SK-N-SH treated with all-trans-retinoic acid at 6 μM for 48 hours (cell line): Measurements from ENCODE around the gene NRN1L.

Experiments used
- ATAC-seq: fragments of 200-7000 bp; cut with Tn5 transposase; 3 replicates; pipeline ENCODE4 v1.9.1; 2020; ENCODE audit warnings: mild to moderate bottlenecking, moderate library complexity
- ARNTL ChIP-seq: fragments of 450-650 bp; formaldehyde crosslinking; IDR thresholded peaks from 2 replicates; pipeline ENCODE4 v1.5.0; 2020; ENCODE audit warnings: low read depth, mild to moderate bottlenecking, moderate library complexity, borderline replicate concordance
- CREB5 ChIP-seq: fragments of 250-450 bp; sonication (Bioruptor Pico); IDR thresholded peaks from 2 replicates; pipeline ENCODE4 v1.5.1; 2020; ENCODE audit warnings: low read depth, mild to moderate bottlenecking, moderate library complexity
- CSDC2 ChIP-seq: fragments of 250-450 bp; sonication (Bioruptor Pico); IDR thresholded peaks from 2 replicates; pipeline ENCODE4 v1.5.0; 2020; ENCODE audit warnings: mild to moderate bottlenecking, moderate library complexity
- ESRRG ChIP-seq: fragments of 250-450 bp; sonication (Bioruptor Pico); IDR thresholded peaks from 2 replicates; pipeline ENCODE4 v1.6.1; 2021; ENCODE audit warnings: mild to moderate bottlenecking
- GLIS3 ChIP-seq: fragments of 250-450 bp; sonication (Bioruptor Pico); IDR thresholded peaks from 2 replicates; pipeline ENCODE4 v1.5.0; 2020; ENCODE audit warnings: mild to moderate bottlenecking, moderate library complexity
- ISL1 ChIP-seq: fragments of 250-450 bp; sonication (Bioruptor Pico); IDR thresholded peaks from 2 replicates; pipeline ENCODE4 v2.1.2; 2022; ENCODE audit warnings: mild to moderate bottlenecking, moderate library complexity
- OSR1 ChIP-seq: fragments of 250-450 bp; sonication (Bioruptor Pico); IDR thresholded peaks from 2 replicates; pipeline ENCODE4 v1.8.0; 2022; ENCODE audit warnings: moderate library complexity, mild to moderate bottlenecking, inconsistent platforms
- PPARA ChIP-seq: fragments of 250-450 bp; sonication (Bioruptor Pico); IDR thresholded peaks from 2 replicates; pipeline ENCODE4 v1.5.0; 2020; ENCODE audit warnings: mild to moderate bottlenecking, borderline replicate concordance
- RARB ChIP-seq: fragments of 250-450 bp; sonication (Bioruptor Pico); IDR thresholded peaks from 2 replicates; pipeline ENCODE4 v1.8.0; 2021; ENCODE audit warnings: mild to moderate bottlenecking, moderate library complexity
- TCF4 ChIP-seq: fragments of 250-450 bp; sonication (Bioruptor Pico); IDR thresholded peaks from 2 replicates; pipeline ENCODE4 v1.8.0; 2021; ENCODE audit warnings: mild to moderate bottlenecking, moderate library complexity, borderline replicate concordance
- TOX ChIP-seq: fragments of 250-450 bp; sonication (Bioruptor Pico); IDR thresholded peaks from 2 replicates; pipeline ENCODE4 v1.8.0; 2021; ENCODE audit warnings: mild to moderate bottlenecking, moderate library complexity, borderline replicate concordance
- TSHZ2 ChIP-seq: fragments of 250-450 bp; sonication (Bioruptor Pico); IDR thresholded peaks from 2 replicates; pipeline ENCODE4 v1.5.0; 2020; ENCODE audit warnings: mild to moderate bottlenecking, moderate library complexity
- ZC3H10 ChIP-seq: fragments of 250-450 bp; sonication (Bioruptor Pico); IDR thresholded peaks from 2 replicates; pipeline ENCODE4 v1.5.1; 2021; ENCODE audit warnings: mild to moderate bottlenecking, moderate library complexity
- ZFP3 ChIP-seq: fragments of 250-450 bp; sonication (Bioruptor Pico); IDR thresholded peaks from 2 replicates; pipeline ENCODE4 v1.5.0; 2020; ENCODE audit warnings: mild to moderate bottlenecking, moderate library complexity
- ZFP30 ChIP-seq: fragments of 450-650 bp; formaldehyde crosslinking; IDR thresholded peaks from 2 replicates; pipeline ENCODE4 v1.5.0; 2022; ENCODE audit warnings: mild to moderate bottlenecking, moderate library complexity
- ZNF565 ChIP-seq: fragments of 450-650 bp; formaldehyde crosslinking; conservative IDR thresholded peaks from 2 replicates; pipeline ENCODE4 v1.5.0; 2020; ENCODE audit warnings: low read depth, mild to moderate bottlenecking, moderate library complexity
- ZNF70 ChIP-seq: fragments of 450-650 bp; formaldehyde crosslinking; IDR thresholded peaks from 2 replicates; pipeline ENCODE4 v1.5.0; 2020; ENCODE audit warnings: mild to moderate bottlenecking, moderate library complexity
- ZNF8 ChIP-seq: fragments of 450-650 bp; formaldehyde crosslinking; IDR thresholded peaks from 2 replicates; pipeline ENCODE4 v1.5.0; 2020; ENCODE audit warnings: mild to moderate bottlenecking, moderate library complexity
- TF ChIP-seq, protein P1 (sequence below): fragments of 250-450 bp; sonication (Bioruptor Pico); IDR thresholded peaks from 2 replicates; pipeline ENCODE4 v1.8.0; 2020; ENCODE audit warnings: mild to moderate bottlenecking, moderate library complexity, borderline replicate concordance
- TF ChIP-seq, protein P2 (sequence below): fragments of 250-450 bp; sonication (Bioruptor Pico); IDR thresholded peaks from 2 replicates; pipeline ENCODE4 v1.8.0; 2021; ENCODE audit warnings: low read depth, mild to moderate bottlenecking, moderate library complexity, borderline replicate concordance

NRN1L gene

DNA sequence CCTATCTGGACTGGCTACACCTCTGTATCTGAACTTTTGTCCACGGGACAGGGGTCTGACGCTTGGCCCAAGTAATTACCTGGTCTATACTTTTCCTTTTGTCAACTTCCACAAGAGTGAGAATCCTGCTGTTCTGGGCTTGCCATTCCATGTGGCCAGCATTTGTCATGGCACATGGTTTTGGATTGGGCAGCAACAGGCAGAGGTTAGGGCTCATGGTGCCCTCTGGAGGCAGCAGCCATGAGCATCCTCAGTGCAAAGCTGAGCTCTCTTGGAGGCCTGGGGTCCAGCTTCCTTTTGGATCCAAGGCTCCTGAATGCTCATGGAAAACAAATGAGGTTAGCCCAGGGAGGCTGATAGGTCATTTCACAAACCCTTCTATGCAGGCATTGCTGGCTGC is 19.4 kb upstream of the NRN1L start:
- TF ChIP-seq ESRRG (CRISPR knock-in tag) = no peak
- no peak for TF ChIP-seq CREB5
- TF ChIP-seq GLIS3 (CRISPR knock-in tag) = no peak
- no peak for TF ChIP-seq CSDC2
- no peak for TF ChIP-seq TOX (CRISPR knock-in tag)
- TF ChIP-seq ARNTL (CRISPR knock-in tag) = no peak
- TF ChIP-seq ZFP3 (CRISPR knock-in tag) = no peak
- TF ChIP-seq ZC3H10 (CRISPR knock-in tag) = no peak
- TF ChIP-seq ZNF565 (CRISPR knock-in tag) = no peak
- no peak for TF ChIP-seq PPARA (CRISPR knock-in tag)
- TF ChIP-seq ZNF70 = no peak
- TF ChIP-seq, all 23 proteins: peak for 0
- ATAC-seq = peak; percentile 87

GRCh38 chr16:67868290-67868689 is 16.4 kb upstream of the NRN1L start:
- no peak for TF ChIP-seq ZNF565 (CRISPR knock-in tag)
- TF ChIP-seq ISL1 (CRISPR knock-in tag) = no peak
- TF ChIP-seq ZFP30 (CRISPR knock-in tag) = no peak
- TF ChIP-seq ZNF8 (CRISPR knock-in tag) = no peak
- TF ChIP-seq CREB5 = no peak
- no peak for TF ChIP-seq GLIS3 (CRISPR knock-in tag)
- TF ChIP-seq ARNTL (CRISPR knock-in tag) = no peak
- no peak for TF ChIP-seq RARB (CRISPR knock-in tag)
- no peak for TF ChIP-seq ZFP3 (CRISPR knock-in tag)
- TF ChIP-seq ZC3H10 (CRISPR knock-in tag) = no peak
- no peak for ATAC-seq

DNA sequence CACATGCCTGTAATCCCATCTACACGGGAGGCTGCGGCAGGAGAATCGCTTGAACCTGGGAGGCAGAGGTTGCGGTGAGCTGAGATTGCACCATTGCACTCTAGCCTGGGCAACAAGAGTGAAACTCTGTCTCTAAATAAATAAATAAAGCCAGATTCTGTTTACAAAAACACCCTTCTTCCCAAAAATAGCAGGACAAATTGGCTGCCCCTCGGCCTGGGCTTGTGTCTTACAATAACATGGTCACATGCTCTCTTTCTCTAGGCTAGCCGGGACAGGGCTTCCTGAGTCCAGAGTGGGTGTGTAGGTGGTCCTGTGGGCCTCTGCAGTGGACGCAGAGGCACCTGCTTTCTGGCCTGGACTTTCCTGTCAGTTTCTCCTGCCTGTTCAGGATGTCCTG is 15.0 kb upstream of the NRN1L start:
- TF ChIP-seq ZNF8 (CRISPR knock-in tag) (no peak), TSHZ2 (CRISPR knock-in tag) (no peak), PPARA (CRISPR knock-in tag) (no peak), ZFP3 (CRISPR knock-in tag) (no peak), ESRRG (CRISPR knock-in tag) (no peak), TCF4 (CRISPR knock-in tag) (no peak), ZFP30 (CRISPR knock-in tag) (no peak), CSDC2 (no peak), ZC3H10 (CRISPR knock-in tag) (no peak), ZNF565 (CRISPR knock-in tag) (no peak), GLIS3 (CRISPR knock-in tag) (no peak), OSR1 (CRISPR knock-in tag) (no peak), ISL1 (CRISPR knock-in tag) (no peak), TOX (CRISPR knock-in tag) (no peak)
- TF ChIP-seq, protein P1, sequence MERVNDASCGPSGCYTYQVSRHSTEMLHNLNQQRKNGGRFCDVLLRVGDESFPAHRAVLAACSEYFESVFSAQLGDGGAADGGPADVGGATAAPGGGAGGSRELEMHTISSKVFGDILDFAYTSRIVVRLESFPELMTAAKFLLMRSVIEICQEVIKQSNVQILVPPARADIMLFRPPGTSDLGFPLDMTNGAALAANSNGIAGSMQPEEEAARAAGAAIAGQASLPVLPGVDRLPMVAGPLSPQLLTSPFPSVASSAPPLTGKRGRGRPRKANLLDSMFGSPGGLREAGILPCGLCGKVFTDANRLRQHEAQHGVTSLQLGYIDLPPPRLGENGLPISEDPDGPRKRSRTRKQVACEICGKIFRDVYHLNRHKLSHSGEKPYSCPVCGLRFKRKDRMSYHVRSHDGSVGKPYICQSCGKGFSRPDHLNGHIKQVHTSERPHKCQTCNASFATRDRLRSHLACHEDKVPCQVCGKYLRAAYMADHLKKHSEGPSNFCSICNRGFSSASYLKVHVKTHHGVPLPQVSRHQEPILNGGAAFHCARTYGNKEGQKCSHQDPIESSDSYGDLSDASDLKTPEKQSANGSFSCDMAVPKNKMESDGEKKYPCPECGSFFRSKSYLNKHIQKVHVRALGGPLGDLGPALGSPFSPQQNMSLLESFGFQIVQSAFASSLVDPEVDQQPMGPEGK (CRISPR knock-in tag) = no peak
- TF ChIP-seq, protein P2, sequence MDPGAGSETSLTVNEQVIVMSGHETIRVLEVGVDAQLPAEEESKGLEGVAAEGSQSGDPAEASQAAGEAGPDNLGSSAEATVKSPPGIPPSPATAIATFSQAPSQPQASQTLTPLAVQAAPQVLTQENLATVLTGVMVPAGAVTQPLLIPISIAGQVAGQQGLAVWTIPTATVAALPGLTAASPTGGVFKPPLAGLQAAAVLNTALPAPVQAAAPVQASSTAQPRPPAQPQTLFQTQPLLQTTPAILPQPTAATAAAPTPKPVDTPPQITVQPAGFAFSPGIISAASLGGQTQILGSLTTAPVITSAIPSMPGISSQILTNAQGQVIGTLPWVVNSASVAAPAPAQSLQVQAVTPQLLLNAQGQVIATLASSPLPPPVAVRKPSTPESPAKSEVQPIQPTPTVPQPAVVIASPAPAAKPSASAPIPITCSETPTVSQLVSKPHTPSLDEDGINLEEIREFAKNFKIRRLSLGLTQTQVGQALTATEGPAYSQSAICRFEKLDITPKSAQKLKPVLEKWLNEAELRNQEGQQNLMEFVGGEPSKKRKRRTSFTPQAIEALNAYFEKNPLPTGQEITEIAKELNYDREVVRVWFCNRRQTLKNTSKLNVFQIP = no peak
- no peak for ATAC-seq
